ENCODE results near the gene LZTS2. TPM values are rescaled to one million over a fixed set of nuclear protein-coding genes. Genes with fewer than 3 reads are reported as not detected.
A peak's percentile ranks its signal among the peaks of the same experiment; 100 is the strongest.

Gene LZTS2
- polyA plus RNA-seq, 2 of the 4 experiments (the other 2 are of a cell fraction): 13.8 to 35.5 TPM

- FAIRE-seq: peak; percentile 32
- 33% methylated on average over 4 of the region's 4 CpGs for WGBS (ENCODE audit: missing lambda C conversion rate)
- H3K27ac ChIP-seq: peak overlapping the region; percentile 58 to 88; a peak in 4 of 6 replicates
Measured at GRCh38 chr10:100970914-100971811, 28.4 kb upstream of the LZTS2 start.

GRCh38 chr10:100972115-100972903 lies 27.3 kb upstream of the LZTS2 start:
- ChIA-PET POLR2A (no interaction called here), CTCF (interaction anchor here (0.5 to 6.6 kb wide), 9 partner anchors 9 to 80 kb away, joined by 3 to 33 read pairs (median 4); partner anchors contain the start of gene LZTS2)
- WGBS (ENCODE audit: missing lambda C conversion rate): 77% methylated on average over 13 of the region's 13 CpGs
- no peak overlapping the region for H3K4me3 ChIP-seq
- peak overlapping the region in 1 of 2 experiments; percentile 88; a peak in 4 of 6 replicates for H3K27ac ChIP-seq
- H3K4me2 ChIP-seq: peak overlapping the region; percentile 98
- no peaks in the 10 kb centered on the region for H3K9me3 ChIP-seq
- FAIRE-seq (no peak), DNase-seq (ENCODE audit: low read depth in 1 of 2, low spot score in 1 of 2) (no peak), ATAC-seq (no peak)
- TF ChIP-seq ZNF302 (CRISPR knock-in tag; IDR thresholded peaks at IDR 0.05) (no peak), FOSL2 (IDR thresholded peaks at IDR 0.05) (no peak), FOSL2 (CRISPR knock-in tag; IDR thresholded peaks at IDR 0.05) (no peak), BCL3 (IDR thresholded peaks at IDR 0.05) (no peak), RNF2 (IDR thresholded peaks at IDR 0.05; ENCODE audit: borderline replicate concordance, low read depth) (no peak), RAD21 (conservative IDR thresholded peaks at IDR 0.05 in 1 of 2, IDR thresholded peaks at IDR 0.05 in 1 of 2) (no peak), JUN (IDR thresholded peaks at IDR 0.05) (no peak), HOXB5 (CRISPR knock-in tag; IDR thresholded peaks at IDR 0.05) (no peak), PBX3 (IDR thresholded peaks at IDR 0.05) (no peak), NFE2L2 (conservative IDR thresholded peaks at IDR 0.05; ENCODE audit: low read length) (no peak), REST (IDR thresholded peaks at IDR 0.05) (no peak)
- peaks cover 34% of the 10 kb centered on the region for H3K4me1 ChIP-seq

More at GRCh38 chr10:100970914-100971811, 28.4 kb upstream of the LZTS2 start:
- no peak overlapping the region for H3K4me3 ChIP-seq
- ATAC-seq: peak; percentile 50 to 63
- peak; percentile 48 to 65 for DNase-seq (ENCODE audit: low read depth in 1 of 2, low spot score in 1 of 2)
- H3K4me2 ChIP-seq: peak overlapping the region; percentile 98
- TF ChIP-seq MAX (IDR thresholded peaks at IDR 0.05) (0 out of 2 replicates have a peak, but pooled peaks have one; percentile 23), RARB (CRISPR knock-in tag; IDR thresholded peaks at IDR 0.05) (no peak), HOXB5 (CRISPR knock-in tag; IDR thresholded peaks at IDR 0.05) (no peak)
- ChIA-PET POLR2A (no interaction called here), CTCF (interaction anchor here (0.5 to 6.6 kb wide), 5 partner anchors 13 to 81 kb away, joined by 3 to 33 read pairs (median 3); no protein-coding TSS in a partner anchor)
- no peaks in the 10 kb centered on the region for H3K9me3 ChIP-seq
- peaks cover 34% of the 10 kb centered on the region for H3K4me1 ChIP-seq

All from A549 (cell line).